DND-41 (cell line): ENCODE measurements around the gene NBEA.
A peak's percentile ranks its signal among the peaks of the same experiment; 100 is the strongest.

Experiments
- ATAC-seq: fragments of 200-7000 bp; cut with Tn5 transposase; 3 replicates; pipeline ENCODE4 v1.9.1; 2021; ENCODE audit warnings: low read depth; ENCODE audit not compliant: insufficient read depth
- DNase-seq: peaks from one replicate; pipeline ENCODE4 v3.0.0-alpha.2; 2020
- H2AFZ ChIP-seq: 2 replicates; pipeline ENCODE4 v1.6.0; 2012; ENCODE audit warnings: low read depth, low read length
- H3K27ac ChIP-seq: 2 replicates; pipeline ENCODE4 v1.5.1; 2012; ENCODE audit warnings: low read length, inconsistent platforms
- H3K27me3 ChIP-seq: fragments of 200-600 bp; sonication (generic); 2 replicates; pipeline ENCODE4 v1.6.0; 2012; ENCODE audit warnings: low read length, mild to moderate bottlenecking, inconsistent platforms; ENCODE audit not compliant: insufficient read depth, poor library complexity
- H3K36me3 ChIP-seq: 2 replicates; pipeline ENCODE4 v1.5.1; 2012; ENCODE audit warnings: low read length, inconsistent platforms; ENCODE audit not compliant: insufficient read depth
- H3K4me1 ChIP-seq: 2 replicates; pipeline ENCODE4 v1.5.1; 2012; ENCODE audit warnings: mild to moderate bottlenecking, low read length; ENCODE audit not compliant: insufficient read depth
- H3K4me2 ChIP-seq: 2 replicates; pipeline ENCODE4 v1.6.0; 2012; ENCODE audit warnings: mild to moderate bottlenecking, moderate library complexity, low read length, inconsistent platforms; ENCODE audit not compliant: insufficient read depth
- H3K4me3 ChIP-seq, 2 experiments: fragments of 200-600 bp in 1 of 2; shearing (Covaris generic) in 1 of 2; 2 replicates each; pipeline ENCODE4 v1.5.1; 2012 to 2016; ENCODE audit warnings: inconsistent platforms in 2 of 2, low read length in 2 of 2, mild to moderate bottlenecking in 2 of 2, low read depth in 1 of 2, moderate library complexity in 1 of 2
- H3K79me2 ChIP-seq: 2 replicates; pipeline ENCODE4 v1.6.0; 2012; ENCODE audit warnings: low read length, inconsistent platforms; ENCODE audit not compliant: insufficient read depth
- H3K9ac ChIP-seq: 2 replicates; pipeline ENCODE4 v1.6.0; 2012; ENCODE audit warnings: low read depth, mild to moderate bottlenecking, inconsistent platforms, low read length, moderate library complexity
- H3K9me3 ChIP-seq: 2 replicates; pipeline ENCODE4 v1.5.1; 2012; ENCODE audit warnings: low read length, moderate library complexity, mild to moderate bottlenecking, inconsistent platforms; ENCODE audit not compliant: insufficient read depth, severe bottlenecking
- H4K20me1 ChIP-seq: 2 replicates; pipeline ENCODE4 v1.6.0; 2012; ENCODE audit warnings: low read length; ENCODE audit not compliant: insufficient read depth
- CTCF ChIP-seq: IDR thresholded peaks from 2 replicates; pipeline ENCODE4 v1.5.1; 2012; ENCODE audit warnings: borderline replicate concordance, low read length, moderate library complexity, mild to moderate bottlenecking; ENCODE audit not compliant: poor library complexity, severe bottlenecking; ENCODE audit errors: extremely low read depth
- EZH2 ChIP-seq: IDR thresholded peaks from 3 replicates; pipeline ENCODE4 v1.6.1; 2012; ENCODE audit warnings: borderline replicate concordance, low read depth, mild to moderate bottlenecking, moderate library complexity, low read length, inconsistent platforms; ENCODE audit not compliant: severe bottlenecking

Gene NBEA

GRCh38 chr13:34943436-34944273, 1.6 kb downstream of the NBEA start:
- H3K4me2 ChIP-seq, result peak overlapping the region; percentile 93
- no peaks in the 10 kb centered on the region for H3K27me3 ChIP-seq
- ATAC-seq, result no peak
- DNase-seq, result no peak
- H3K9me3 ChIP-seq, result no peaks in the 10 kb centered on the region
- peak overlapping the region; percentile 68 to 95; a peak in 3 of 4 replicates for H3K4me3 ChIP-seq
- H3K36me3 ChIP-seq, result no peaks in the 10 kb centered on the region; the same call in 1 of the 2 replicates
- TF ChIP-seq EZH2, result no peak
- TF ChIP-seq CTCF, result no peak
- H3K4me1 ChIP-seq, result peaks cover 34% of the 10 kb centered on the region
- H3K27ac ChIP-seq, result no peak overlapping the region
- H2AFZ ChIP-seq, result peak overlapping the region; percentile 98; the same call in 1 of the 2 replicates
- peaks cover 2% of the 10 kb centered on the region; the same call in 1 of the 2 replicates for H3K79me2 ChIP-seq
- H4K20me1 ChIP-seq, result peaks cover 2% of the 10 kb centered on the region; the same call in 1 of the 2 replicates
- H3K9ac ChIP-seq, result peak overlapping the region; percentile 71

GRCh38 chr13:34944274-34944634, 2.2 kb downstream of the NBEA start:
- no peaks in the 10 kb centered on the region for H3K9me3 ChIP-seq
- H3K36me3 ChIP-seq, result no peaks in the 10 kb centered on the region; the same call in 1 of the 2 replicates
- H2AFZ ChIP-seq, result no peak overlapping the region
- no peaks in the 10 kb centered on the region for H3K27me3 ChIP-seq
- DNase-seq (no peak), ATAC-seq (no peak)
- TF ChIP-seq EZH2, result no peak
- no peak for TF ChIP-seq CTCF
- peak overlapping the region in 1 of 2 experiments; percentile 95; a peak in 1 of 4 replicates for H3K4me3 ChIP-seq
- peaks cover 34% of the 10 kb centered on the region for H3K4me1 ChIP-seq
- no peak overlapping the region for H3K9ac ChIP-seq
- H3K27ac ChIP-seq, result no peak overlapping the region
- peaks cover 2% of the 10 kb centered on the region; the same call in 1 of the 2 replicates for H3K79me2 ChIP-seq
- H3K4me2 ChIP-seq, result peak overlapping the region; percentile 93
- H4K20me1 ChIP-seq, result peaks cover 8% of the 10 kb centered on the region

- H3K4me1 ChIP-seq, result peaks cover 34% of the 10 kb centered on the region
- DNase-seq (no peak), ATAC-seq (no peak)
- H3K4me3 ChIP-seq, result no peak overlapping the region
- no peaks in the 10 kb centered on the region for H3K9me3 ChIP-seq
- H3K27me3 ChIP-seq, result no peaks in the 10 kb centered on the region
- no peaks in the 10 kb centered on the region; the same call in 1 of the 2 replicates for H3K36me3 ChIP-seq
- peak overlapping the region; percentile 93; the same call in 1 of the 2 replicates for H3K4me2 ChIP-seq
- H4K20me1 ChIP-seq, result peaks cover 10% of the 10 kb centered on the region
- TF ChIP-seq EZH2 (no peak), CTCF (no peak)
- peaks cover 2% of the 10 kb centered on the region; the same call in 1 of the 2 replicates for H3K79me2 ChIP-seq
- H2AFZ ChIP-seq, result no peak overlapping the region
- no peak overlapping the region for H3K27ac ChIP-seq
- no peak overlapping the region for H3K9ac ChIP-seq
Observed at GRCh38 chr13:34944751-34945150, 2.7 kb downstream of the NBEA start.
